HCT116 (cell line): ENCODE measurements around the gene HNRNPH1. TPM values are rescaled to one million over a fixed set of nuclear protein-coding genes. Genes with fewer than 3 reads are reported as not detected.

Experiments used
- ATAC-seq: fragments of 200-7000 bp; cut with Tn5 transposase; 2 replicates; pipeline ENCODE4 v1.9.1; 2020; ENCODE audit warnings: mild to moderate bottlenecking, moderate library complexity
- BruUV-seq: library from RNA; stranded (reverse); fragments of 400-500 nt; replicated peaks from 2 replicates; lab custom pipeline; 2021; lab: Mats Ljungman, UMichigan
- CTCF ChIA-PET: fragments of 300-600 bp; sonication (Branson Sonifier 250); formaldehyde crosslinking; loops from one replicate; lab custom pipeline; 2021; ENCODE audit warnings: antibody characterized with exemption; lab: Charles Lee
- POLR2A ChIA-PET: fragments of 300-600, 350-600 bp; sonication (Branson Sonifier 250); formaldehyde crosslinking; loops from one replicate; lab custom pipeline; 2021; ENCODE audit warnings: antibody characterized with exemption; lab: Charles Lee
- RAD21 ChIA-PET, 2 experiments: fragments of 300-600 bp; sonication (Branson Sonifier 250); formaldehyde crosslinking; loops; one replicate each; lab custom pipeline; 2023; ENCODE audit warnings: low total read pairs in 2 of 2; ENCODE audit not compliant: uncharacterized antibody in 2 of 2, unreplicated experiment in 2 of 2, low non-redundant PET in 1 of 2; lab: Charles Lee
- DNase-seq: peaks from one replicate; pipeline ENCODE4 v3.0.0-alpha.2; 2010; ENCODE audit warnings: low read depth, low spot score
- H2AFZ ChIP-seq: fragments of 200-600 bp; shearing (Covaris generic), sonication (generic); 2 replicates; pipeline ENCODE4 v1.6.1; 2017; ENCODE audit warnings: low read depth, mixed run types, mixed read lengths, antibody characterized with exemption, low read length; ENCODE audit not compliant: poor library complexity, severe bottlenecking
- H3K27ac ChIP-seq: 2 replicates; pipeline ENCODE4 v1.5.1; 2012; ENCODE audit warnings: low read depth, low read length
- H3K27me3 ChIP-seq: fragments of 200-600 bp; sonication (generic); 2 replicates; pipeline ENCODE4 v1.6.1; 2016; ENCODE audit warnings: mixed run types, low read length, mixed read lengths; ENCODE audit not compliant: insufficient read depth
- H3K36me3 ChIP-seq, 2 experiments: fragments of 200-500 bp in 1 of 2; fragments of 200-600 bp in 1 of 2; sonication (Bioruptor generic) in 1 of 2; sonication (generic) in 1 of 2; 2 replicates each; pipeline versions ENCODE4 v1.5.1 to v1.6.1; 2014 to 2016; ENCODE audit warnings: low read length in 2 of 2, inconsistent platforms in 1 of 2, mixed read lengths in 1 of 2, mixed run types in 1 of 2; ENCODE audit not compliant: insufficient read depth in 2 of 2, control insufficient read depth in 1 of 2
- H3K4me1 ChIP-seq, 2 experiments: fragments of 200-600 bp in 1 of 2; sonication (generic) in 1 of 2; 2 replicates each; pipeline versions ENCODE4 v1.5.1 to v1.6.1; 2012 to 2017; ENCODE audit warnings: low read length in 2 of 2, inconsistent platforms in 1 of 2, mild to moderate bottlenecking in 1 of 2, mixed read lengths in 1 of 2, mixed run types in 1 of 2, moderate library complexity in 1 of 2; ENCODE audit not compliant: insufficient read depth in 2 of 2, control insufficient read depth in 1 of 2
- H3K4me2 ChIP-seq: fragments of 200-600 bp; sonication (generic); 2 replicates; pipeline ENCODE4 v1.6.1; 2017; ENCODE audit warnings: mixed run types, low read length, mixed read lengths
- H3K4me3 ChIP-seq, 2 experiments: fragments of 200-600 bp in 1 of 2; sonication (generic) in 1 of 2; replicated peaks in 1 of 2; 2 replicates each; pipeline ENCODE4 v1.5.1; 2011 to 2016; ENCODE audit warnings: low read length in 2 of 2, control low read depth in 1 of 2, low read depth in 1 of 2, mild to moderate bottlenecking in 1 of 2, mixed read lengths in 1 of 2, mixed run types in 1 of 2
- H3K79me2 ChIP-seq: fragments of 200-600 bp; sonication (generic); 2 replicates; pipeline ENCODE4 v1.6.1; 2017; ENCODE audit warnings: mild to moderate bottlenecking, mixed run types, low read length, moderate library complexity, mixed read lengths; ENCODE audit not compliant: insufficient read depth
- H3K9ac ChIP-seq: fragments of 200-600 bp; sonication (generic); 2 replicates; pipeline ENCODE4 v1.6.1; 2016; ENCODE audit warnings: low read length, mixed read lengths
- H3K9me2 ChIP-seq: fragments of 200-600 bp; sonication (generic), shearing (Covaris generic); 2 replicates; pipeline ENCODE4 v1.6.1; 2017; ENCODE audit warnings: mixed run types, mild to moderate bottlenecking, moderate library complexity; ENCODE audit not compliant: insufficient read depth
- H3K9me3 ChIP-seq, 2 experiments: fragments of 200-500 bp in 1 of 2; fragments of 200-600 bp in 1 of 2; sonication (Bioruptor generic) in 1 of 2; sonication (generic) in 1 of 2; 2 replicates each; pipeline ENCODE4 v1.6.1; 2014 to 2017; ENCODE audit warnings: low read length in 2 of 2, mixed read lengths in 2 of 2, inconsistent platforms in 1 of 2, low read depth in 1 of 2, mild to moderate bottlenecking in 1 of 2, mixed run types in 1 of 2, moderate library complexity in 1 of 2; ENCODE audit not compliant: control insufficient read depth in 1 of 2, insufficient read depth in 1 of 2
- H4K20me1 ChIP-seq: fragments of 200-600 bp; sonication (generic), shearing (Covaris generic); 2 replicates; pipeline ENCODE4 v1.6.1; 2017; ENCODE audit warnings: mixed run types, mild to moderate bottlenecking, moderate library complexity; ENCODE audit not compliant: insufficient read depth
- EZH2phosphoT487 ChIP-seq: fragments of 200-600 bp; IDR thresholded peaks from 2 replicates; pipeline ENCODE4 v1.6.1; 2018; ENCODE audit warnings: antibody characterized with exemption, borderline replicate concordance
- FOSL1 ChIP-seq: IDR thresholded peaks from 2 replicates; pipeline ENCODE4 v1.6.1; 2012; ENCODE audit warnings: low read depth
- YY1 ChIP-seq: IDR thresholded peaks from 2 replicates; pipeline ENCODE4 v1.6.1; 2011; ENCODE audit warnings: low read length, low read depth, moderate library complexity, mild to moderate bottlenecking; ENCODE audit not compliant: insufficient replicate concordance; ENCODE audit errors: extremely low read depth
- ZFX ChIP-seq: fragments of 450-650 bp; IDR thresholded peaks from 2 replicates; pipeline ENCODE4 v1.6.1; 2017
- intact Hi-C: fragments of 100-400 bp; cut with micrococcal nuclease; formaldehyde crosslinking; loops from 2 replicates; pipeline ENCODE4 v1.10.0; 2022
- total RNA-seq: library from RNA; stranded (reverse); gene quantifications from one replicate; pipeline ENCODE4 v1.2.1, GENCODE V29; 2021; ENCODE audit not compliant: unreplicated experiment
- TF ChIP-seq, protein P1 (sequence below): IDR thresholded peaks from 2 replicates; pipeline ENCODE4 v1.6.1; 2012; ENCODE audit warnings: low read depth
- TF ChIP-seq, protein P2 (sequence below): IDR thresholded peaks from 2 replicates; pipeline ENCODE4 v1.6.1; 2012
- TF ChIP-seq, protein P3 (sequence below): IDR thresholded peaks from 2 replicates; pipeline ENCODE4 v1.6.1; 2012

HNRNPH1 gene
- total RNA-seq, 1 experiment from 2014 or later = 788 TPM

DNA sequence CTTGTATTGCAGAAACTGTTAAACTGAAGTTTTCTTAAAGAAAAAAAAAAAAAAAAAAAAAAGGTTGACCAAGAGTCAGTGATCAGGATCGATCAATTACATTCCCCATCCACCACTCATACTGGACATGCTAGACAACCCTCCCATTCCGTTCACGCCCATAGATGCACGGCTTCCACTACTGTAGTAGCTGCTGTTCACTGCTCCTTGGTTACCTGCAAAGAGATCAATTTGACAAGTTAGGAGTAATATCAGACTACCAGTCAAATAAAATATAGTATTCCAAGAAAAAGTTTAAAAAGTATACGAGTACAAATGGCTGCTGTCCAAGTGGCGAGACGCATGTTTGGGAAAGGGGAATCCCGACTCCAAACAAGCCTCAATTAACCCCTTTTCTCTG is 8.7 kb downstream of the HNRNPH1 start:
- POLR2A ChIA-PET = interaction anchor here (6.0 kb wide), 1 partner anchor 8 kb away, joined by 63 read pairs; the partner anchor contains the start of gene HNRNPH1
- no peaks in the 10 kb centered on the region for H3K4me1 ChIP-seq
- H2AFZ ChIP-seq = no peak overlapping the region
- no peak overlapping the region for H3K9ac ChIP-seq
- H3K79me2 ChIP-seq = peaks cover 65% of the 10 kb centered on the region
- H3K27me3 ChIP-seq = no peaks in the 10 kb centered on the region
- H4K20me1 ChIP-seq = peaks cover 73% of the 10 kb centered on the region
- DNase-seq (no peak), ATAC-seq (no peak)
- CTCF ChIA-PET = no interaction called here
- no TSS peak for BruUV-seq
- TF ChIP-seq, protein P1, sequence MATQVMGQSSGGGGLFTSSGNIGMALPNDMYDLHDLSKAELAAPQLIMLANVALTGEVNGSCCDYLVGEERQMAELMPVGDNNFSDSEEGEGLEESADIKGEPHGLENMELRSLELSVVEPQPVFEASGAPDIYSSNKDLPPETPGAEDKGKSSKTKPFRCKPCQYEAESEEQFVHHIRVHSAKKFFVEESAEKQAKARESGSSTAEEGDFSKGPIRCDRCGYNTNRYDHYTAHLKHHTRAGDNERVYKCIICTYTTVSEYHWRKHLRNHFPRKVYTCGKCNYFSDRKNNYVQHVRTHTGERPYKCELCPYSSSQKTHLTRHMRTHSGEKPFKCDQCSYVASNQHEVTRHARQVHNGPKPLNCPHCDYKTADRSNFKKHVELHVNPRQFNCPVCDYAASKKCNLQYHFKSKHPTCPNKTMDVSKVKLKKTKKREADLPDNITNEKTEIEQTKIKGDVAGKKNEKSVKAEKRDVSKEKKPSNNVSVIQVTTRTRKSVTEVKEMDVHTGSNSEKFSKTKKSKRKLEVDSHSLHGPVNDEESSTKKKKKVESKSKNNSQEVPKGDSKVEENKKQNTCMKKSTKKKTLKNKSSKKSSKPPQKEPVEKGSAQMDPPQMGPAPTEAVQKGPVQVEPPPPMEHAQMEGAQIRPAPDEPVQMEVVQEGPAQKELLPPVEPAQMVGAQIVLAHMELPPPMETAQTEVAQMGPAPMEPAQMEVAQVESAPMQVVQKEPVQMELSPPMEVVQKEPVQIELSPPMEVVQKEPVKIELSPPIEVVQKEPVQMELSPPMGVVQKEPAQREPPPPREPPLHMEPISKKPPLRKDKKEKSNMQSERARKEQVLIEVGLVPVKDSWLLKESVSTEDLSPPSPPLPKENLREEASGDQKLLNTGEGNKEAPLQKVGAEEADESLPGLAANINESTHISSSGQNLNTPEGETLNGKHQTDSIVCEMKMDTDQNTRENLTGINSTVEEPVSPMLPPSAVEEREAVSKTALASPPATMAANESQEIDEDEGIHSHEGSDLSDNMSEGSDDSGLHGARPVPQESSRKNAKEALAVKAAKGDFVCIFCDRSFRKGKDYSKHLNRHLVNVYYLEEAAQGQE = no peak
- TF ChIP-seq, protein P2, sequence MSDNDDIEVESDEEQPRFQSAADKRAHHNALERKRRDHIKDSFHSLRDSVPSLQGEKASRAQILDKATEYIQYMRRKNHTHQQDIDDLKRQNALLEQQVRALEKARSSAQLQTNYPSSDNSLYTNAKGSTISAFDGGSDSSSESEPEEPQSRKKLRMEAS = no peak
- TF ChIP-seq ZFX = no peak
- no peak for TF ChIP-seq EZH2phosphoT487
- TF ChIP-seq, protein P3, sequence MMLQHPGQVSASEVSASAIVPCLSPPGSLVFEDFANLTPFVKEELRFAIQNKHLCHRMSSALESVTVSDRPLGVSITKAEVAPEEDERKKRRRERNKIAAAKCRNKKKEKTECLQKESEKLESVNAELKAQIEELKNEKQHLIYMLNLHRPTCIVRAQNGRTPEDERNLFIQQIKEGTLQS = no peak
- TF ChIP-seq YY1 = no peak
- no peak for TF ChIP-seq FOSL1
- H3K36me3 ChIP-seq = peaks cover 62 to 93% of the 10 kb centered on the region in 2 experiments
- no peak overlapping the region for H3K27ac ChIP-seq
- intact Hi-C loops = no loop called here
- H3K9me2 ChIP-seq = no peaks in the 10 kb centered on the region
- RAD21 ChIA-PET = no interaction called here
- H3K9me3 ChIP-seq = no peaks in the 10 kb centered on the region
- no peak overlapping the region for H3K4me2 ChIP-seq
- H3K4me3 ChIP-seq = no peak overlapping the region
